Placental pericyte (primary cell): ENCODE measurements around the gene GRHPR. TPM values are rescaled to one million over a fixed set of nuclear protein-coding genes. Genes with fewer than 3 reads are reported as not detected.

ENCODE experiments used
- total RNA-seq: library from RNA; depleted of rRNA; stranded (reverse); fragments of >200 nt; gene quantifications from 2 replicates; pipeline ENCODE4 v1.2.3, GENCODE V29; 2012

GRHPR gene
- total RNA-seq, result 134 and 136 TPM in 2 replicates

DNA sequence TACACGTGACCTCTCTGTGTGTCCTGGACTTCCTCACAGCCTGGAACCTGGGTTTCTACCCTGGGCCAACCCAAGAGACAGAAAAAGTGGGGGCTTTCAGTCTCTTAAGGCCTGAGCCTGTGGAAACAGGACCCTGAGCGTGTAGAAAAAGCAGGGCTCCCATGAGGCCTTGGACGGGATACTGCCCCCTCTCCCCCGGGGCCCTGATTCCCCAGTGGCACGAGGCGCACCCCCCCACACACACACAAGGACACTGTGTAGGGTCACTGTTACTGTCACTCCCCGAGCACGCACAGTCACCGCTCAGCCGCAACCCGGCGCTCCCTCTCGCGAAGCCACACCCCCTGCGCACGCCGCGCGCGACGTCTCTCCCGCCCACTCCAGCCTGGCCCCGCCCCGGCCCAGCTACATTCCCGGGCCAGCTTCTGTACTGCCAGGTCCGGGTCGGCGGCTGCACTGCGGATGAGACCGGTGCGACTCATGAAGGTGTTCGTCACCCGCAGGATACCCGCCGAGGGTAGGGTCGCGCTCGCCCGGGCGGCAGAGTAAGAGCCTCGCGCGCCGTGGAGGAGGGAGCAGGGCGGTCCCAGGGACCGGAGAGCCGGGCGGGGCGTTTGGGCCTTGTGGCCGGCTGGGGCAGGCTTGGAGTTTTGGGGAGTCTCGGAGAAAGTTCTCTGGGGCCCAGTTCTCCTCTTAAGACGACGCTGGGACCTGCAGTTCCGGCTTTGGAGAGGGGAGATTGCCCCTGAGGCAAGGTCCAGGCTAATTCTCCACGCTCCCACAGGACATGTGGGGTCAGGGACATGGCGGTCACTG, at the start of gene GRHPR:
TSS of gene GRHPR (plus strand) at position 408 of the 816 bp plus-strand sequence. CDS start at position 463, 55 bp downstream.

GRCh38 chr9:37465249-37466036, 42.9 kb downstream of the GRHPR start, which contains the start of gene ZBTB5:
Gene ZBTB5, minus strand, starts transcription at chr9:37465450. Its CDS starts 22,899 bp downstream, at chr9:37442551.

DNA sequence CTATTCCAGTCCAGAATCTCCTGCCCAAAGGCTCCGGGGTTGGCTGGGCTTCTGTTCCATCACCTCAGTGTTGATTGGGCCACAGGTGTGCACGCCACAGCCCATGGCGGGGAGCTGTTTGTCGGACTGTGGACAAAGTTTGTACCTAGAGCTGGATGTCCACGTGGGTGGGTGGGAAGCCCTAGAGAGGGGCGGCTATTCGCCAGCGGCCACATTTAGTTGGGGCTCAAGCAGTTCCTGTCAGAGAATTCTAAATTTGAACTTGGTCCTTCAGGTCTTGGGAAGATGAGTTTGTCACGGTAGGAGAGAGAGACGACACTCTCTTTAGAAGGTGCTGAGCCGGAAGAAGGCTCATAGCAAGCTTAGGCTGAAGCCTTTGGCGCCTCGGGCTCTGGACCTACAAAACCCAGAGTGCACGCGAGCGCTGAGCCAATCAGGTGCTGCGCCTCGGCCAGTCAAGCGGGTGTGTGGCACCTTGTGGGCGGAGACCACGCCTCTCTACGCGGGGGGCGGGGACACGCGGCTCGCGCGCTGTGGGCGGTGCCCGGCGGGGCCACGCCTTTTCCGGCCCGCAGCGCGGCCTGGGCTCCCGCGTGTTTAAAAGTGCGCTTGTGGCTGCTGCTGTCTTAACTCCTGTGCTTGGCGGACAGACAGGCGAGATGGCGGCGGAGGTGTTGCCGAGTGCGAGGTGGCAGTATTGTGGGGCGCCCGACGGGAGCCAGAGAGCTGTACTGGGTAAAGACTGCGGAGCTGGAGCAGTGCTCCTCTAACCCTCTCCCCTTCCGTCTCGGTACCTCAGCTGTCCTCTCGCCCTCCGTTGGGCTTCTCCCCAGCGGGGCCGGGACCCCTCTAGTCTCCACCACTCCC, 63.1 kb downstream of the GRHPR start, which contains the start of gene POLR1E:
TSS of gene POLR1E (plus strand) at position 560 of the 867 bp plus-strand sequence. CDS start at position 660, 100 bp downstream.

Other genes starting within 250 kb of the GRHPR start
- 11.5 and 15.1 TPM in 2 replicates for gene ZBTB5, start 42.8 kb downstream of the GRHPR start, total RNA-seq
- gene POLR1E, start 63.3 kb downstream of the GRHPR start, total RNA-seq, result 23.2 and 29.1 TPM in 2 replicates
- gene FBXO10, start 153.7 kb downstream of the GRHPR start, total RNA-seq, result 12.0 and 37.6 TPM in 2 replicates
- gene TOMM5, start 169.9 kb downstream of the GRHPR start, total RNA-seq, result 55.8 and 115 TPM in 2 replicates
- gene FRMPD1, start 228.3 kb downstream of the GRHPR start, total RNA-seq, result not detected in 2 replicates